ENCODE measurements around the gene SIGLEC1.
A peak's percentile ranks its signal among the peaks of the same experiment; 100 is the strongest.

SIGLEC1 gene

GRCh38 chr20:3712279-3712873, at the start of gene SIGLEC1:
SIGLEC1 (minus strand) TSS chr20:3712600; CDS start chr20:3707128, 5,472 bp downstream.
- DNase-seq: peak; percentile 13 to 66

- DNase-seq: no peak
These were observed 48.4 kb upstream of the SIGLEC1 start for GRCh38 chr20:3760655-3761348.

- no peak for DNase-seq
These were observed 47.5 kb upstream of the SIGLEC1 start for GRCh38 chr20:3759884-3760283.

GRCh38 chr20:3759316-3759823, 47.0 kb upstream of the SIGLEC1 start:
- DNase-seq: no peak

- no peak for DNase-seq
These were observed 46.2 kb upstream of the SIGLEC1 start for GRCh38 chr20:3758566-3758965.

GRCh38 chr20:3757268-3757667, 44.9 kb upstream of the SIGLEC1 start:
- no peak for DNase-seq

GRCh38 chr20:3755814-3756480, 43.5 kb upstream of the SIGLEC1 start:
- no peak for DNase-seq

- no peak for DNase-seq
These were observed 42.9 kb upstream of the SIGLEC1 start for GRCh38 chr20:3755269-3755668.

- DNase-seq: no peak
These were observed 41.9 kb upstream of the SIGLEC1 start for GRCh38 chr20:3754276-3754630.

GRCh38 chr20:3753501-3754275, 41.3 kb upstream of the SIGLEC1 start:
- no peak for DNase-seq

GRCh38 chr20:3753098-3753497, 40.7 kb upstream of the SIGLEC1 start:
- peak; percentile 69 to 72 for DNase-seq

GRCh38 chr20:3752386-3752759, 40.0 kb upstream of the SIGLEC1 start:
- no peak for DNase-seq

GRCh38 chr20:3751675-3752385, 39.4 kb upstream of the SIGLEC1 start:
- peak; percentile 59 to 70 for DNase-seq

GRCh38 chr20:3751305-3751674, 38.9 kb upstream of the SIGLEC1 start:
- DNase-seq: no peak

- DNase-seq: peak; percentile 24 to 31
These were observed 37.5 kb upstream of the SIGLEC1 start for GRCh38 chr20:3749689-3750531.

GRCh38 chr20:3749087-3749688, 36.8 kb upstream of the SIGLEC1 start:
- DNase-seq: no peak

GRCh38 chr20:3748073-3748472, 35.7 kb upstream of the SIGLEC1 start:
- no peak for DNase-seq

GRCh38 chr20:3747471-3747870, 35.1 kb upstream of the SIGLEC1 start:
- DNase-seq: no peak

GRCh38 chr20:3745686-3746173, 33.3 kb upstream of the SIGLEC1 start:
- no peak for DNase-seq

GRCh38 chr20:3744806-3745685, 32.6 kb upstream of the SIGLEC1 start:
- DNase-seq: peak; percentile 85 to 89

Data from CD4-positive, alpha-beta T cell treated with Interleukin-4 for 1 hour (primary cell).